Spleen (tissue), 3 donors: Measurements from ENCODE around the gene SIRPB2.
A peak's percentile ranks its signal among the peaks of the same experiment; 100 is the strongest.

ENCODE experiments used
- POLR2A ChIP-seq, 3 donors: fragments of 450-650 bp; IDR thresholded peaks; one replicate each; pipeline ENCODE4 v1.5.1; 2017; ENCODE audit warnings: antibody characterized with exemption in 3 of 3, mild to moderate bottlenecking in 1 of 3
- POLR2AphosphoS5 ChIP-seq, 3 donors: sonication (generic); formaldehyde crosslinking; IDR thresholded peaks; one replicate each; pipeline ENCODE4 v1.5.1; 2017; ENCODE audit warnings: antibody characterized with exemption in 3 of 3

DNA sequence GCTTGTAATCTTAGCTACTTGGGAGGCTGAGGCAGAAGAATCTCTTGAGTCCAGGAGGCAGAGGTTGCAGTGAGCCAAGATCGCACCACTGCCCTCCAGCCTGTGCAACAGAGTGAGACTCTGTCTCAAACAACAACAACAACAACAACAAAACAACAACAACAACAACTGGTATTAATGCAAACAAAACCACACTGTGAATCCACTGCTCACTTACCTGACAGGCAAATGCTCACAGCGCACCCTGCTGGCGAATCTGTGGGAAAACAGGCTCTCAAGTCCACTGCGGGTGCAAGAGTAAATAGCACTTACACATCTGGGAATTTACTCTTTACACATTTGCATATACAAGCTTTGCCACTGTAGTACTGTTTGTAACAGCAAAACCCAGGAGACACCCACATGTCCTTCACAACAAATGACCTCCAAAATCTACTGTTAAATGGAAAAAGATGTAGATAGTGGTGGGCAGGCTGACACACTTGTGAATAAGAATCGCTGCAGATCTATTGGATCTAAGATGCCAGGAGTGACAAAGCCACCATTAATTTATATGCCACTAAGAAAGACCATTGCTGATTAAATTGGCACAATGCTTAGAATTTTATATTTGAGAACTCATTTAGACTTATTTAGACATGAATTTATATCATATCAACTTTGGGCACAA, 53.9 kb downstream of the SIRPB2 start:
- TF ChIP-seq POLR2AphosphoS5 (IDR thresholded peaks at IDR 0.05) (peak in 1 of 3 donors; percentile 70), POLR2A (IDR thresholded peaks at IDR 0.05) (no peak)
